ENCODE results near the gene CALN1.

The CALN1 gene

DNA sequence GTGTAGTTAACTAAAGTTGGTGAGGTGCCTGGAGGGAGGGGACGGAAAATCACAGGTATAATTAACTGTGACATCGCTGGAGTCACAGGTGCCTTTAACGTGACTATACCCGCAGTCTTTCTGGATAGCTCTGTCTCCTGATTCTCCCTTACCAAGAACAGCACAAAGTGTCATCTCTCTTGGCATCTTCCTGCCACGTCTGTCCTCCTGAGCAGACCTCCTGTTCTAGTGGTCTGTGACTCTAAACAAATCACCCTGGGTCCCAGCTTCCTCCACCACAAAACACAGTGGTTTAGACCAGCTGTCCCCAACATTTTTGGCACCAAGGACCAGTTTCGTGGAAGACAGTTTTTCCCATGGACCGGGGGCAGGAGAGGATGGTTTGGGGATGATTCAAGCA lies 90.5 kb downstream of the CALN1 start:
- no peak for DNase-seq

DNA sequence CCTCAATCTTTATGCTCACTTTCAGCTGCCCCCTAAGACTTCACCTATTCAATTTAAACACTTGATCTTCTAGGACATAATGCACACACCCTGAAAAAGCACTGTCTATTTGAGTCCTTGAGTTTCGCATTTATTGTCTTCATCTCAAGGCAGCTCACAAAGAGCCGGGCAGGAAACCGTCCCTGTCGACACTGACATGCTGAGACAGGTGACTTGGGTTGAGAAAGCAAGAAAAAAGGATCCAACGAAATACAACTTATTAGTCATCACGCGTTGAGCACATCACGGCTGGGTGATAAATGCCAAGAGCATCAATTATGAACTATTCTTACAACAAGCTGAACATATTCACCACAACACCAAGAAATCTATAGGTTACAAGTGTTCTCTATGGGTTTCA lies 91.1 kb downstream of the CALN1 start:
- DNase-seq, result no peak

- DNase-seq, result no peak
These were observed 94.8 kb downstream of the CALN1 start for GRCh38 chr7:72317341-72317740.

GRCh38 chr7:72316148-72316547 lies 96.0 kb downstream of the CALN1 start:
- no peak for DNase-seq

DNA sequence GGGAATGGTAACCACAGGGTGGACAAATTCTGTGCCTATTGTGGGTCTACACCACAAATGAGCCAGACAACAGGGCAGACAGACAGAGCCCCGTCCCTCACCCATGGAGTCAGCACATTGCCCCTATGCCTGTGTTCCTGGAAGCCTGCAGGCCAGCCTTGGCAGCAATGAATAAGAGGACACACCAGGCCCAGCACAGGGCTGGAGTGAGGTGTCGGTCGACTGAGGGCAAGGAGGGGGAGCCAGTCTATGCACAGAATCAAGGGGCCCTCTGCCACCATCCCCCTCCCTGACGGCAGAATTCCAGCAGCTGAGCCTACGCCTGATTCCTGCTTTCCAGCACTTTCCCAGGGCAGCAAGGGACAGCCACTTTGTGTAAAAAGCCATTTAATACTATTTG lies 98.2 kb downstream of the CALN1 start:
- no peak for DNase-seq

DNA sequence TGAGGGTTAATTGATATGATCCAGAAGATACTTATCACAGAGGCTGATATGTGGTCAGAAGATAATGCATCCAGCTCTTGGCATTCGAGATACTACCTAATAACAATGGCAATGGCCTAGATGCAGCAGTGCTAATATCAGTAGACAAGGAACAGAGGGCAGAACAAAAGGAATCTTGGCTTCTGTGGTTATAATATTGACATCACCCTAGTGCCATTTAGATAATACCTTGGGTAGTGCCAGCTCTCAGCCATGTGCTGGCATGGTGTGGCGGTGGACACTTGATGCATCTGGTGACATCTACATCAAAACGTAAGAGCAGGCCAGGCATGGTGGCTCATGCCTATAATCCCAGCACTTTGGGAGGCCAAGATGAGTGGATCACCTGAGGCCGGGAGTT lies 101.8 kb downstream of the CALN1 start:
- no peak for DNase-seq

DNA sequence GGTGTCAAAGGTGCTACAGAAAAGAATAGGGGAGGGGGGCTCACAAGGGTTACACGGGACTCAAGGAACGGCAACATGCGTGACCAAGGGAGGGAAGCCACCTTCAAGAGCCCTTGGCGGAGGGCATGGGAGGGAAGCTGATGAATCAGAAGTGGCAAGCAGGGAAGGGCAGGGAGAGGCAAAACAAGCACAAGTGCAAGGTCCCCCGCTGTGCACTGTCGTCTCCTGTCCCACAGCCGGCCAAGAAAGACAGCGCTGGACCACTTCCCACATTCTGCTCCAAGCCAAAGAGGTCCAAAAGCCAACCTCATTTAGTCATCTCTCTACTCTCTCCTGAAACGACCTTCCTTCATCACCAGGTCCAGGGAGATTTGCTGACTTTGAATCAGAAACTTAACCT lies 102.7 kb downstream of the CALN1 start:
- DNase-seq, result no peak

DNA sequence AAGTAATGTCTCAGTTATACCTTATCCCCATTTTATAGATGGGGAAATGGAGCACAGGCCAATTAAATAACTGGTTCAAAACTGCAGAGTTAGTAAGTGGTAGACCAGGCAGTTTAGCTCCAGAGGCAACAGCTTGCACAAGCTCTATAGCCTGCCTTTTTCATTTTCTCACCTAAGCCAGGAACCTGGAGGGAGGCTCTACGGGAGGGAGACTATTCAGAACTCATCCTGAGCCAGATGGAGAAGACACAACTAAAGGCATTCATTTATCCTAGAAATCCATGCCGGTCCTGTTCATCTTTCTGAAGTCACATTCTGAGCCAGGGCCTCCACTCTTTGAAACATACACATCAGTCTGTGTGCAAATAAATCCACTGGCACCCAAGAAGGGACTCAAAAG lies 103.2 kb downstream of the CALN1 start:
- DNase-seq, result no peak

DNA sequence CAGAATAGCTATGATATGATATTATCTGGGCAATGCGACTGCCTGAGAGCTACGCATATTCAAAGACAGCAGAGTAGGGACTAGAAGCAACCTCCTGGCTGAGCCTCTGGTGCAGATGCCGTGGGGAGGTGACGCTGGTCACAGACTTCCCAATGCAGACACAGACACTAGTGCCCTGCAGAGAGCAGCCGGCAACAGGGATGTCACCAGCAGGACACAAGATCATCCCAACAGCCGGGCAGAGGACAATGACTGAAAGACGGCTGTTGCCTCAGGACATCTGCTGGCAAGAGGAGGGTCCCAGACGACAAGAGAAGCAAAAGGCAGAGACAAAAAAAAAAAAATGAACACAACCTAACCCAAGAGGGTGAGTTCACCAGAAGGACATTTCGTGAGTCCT lies 104.6 kb downstream of the CALN1 start:
- DNase-seq, result no peak

- DNase-seq, result no peak
These were observed 113.2 kb downstream of the CALN1 start for GRCh38 chr7:72298912-72299311.

DNA sequence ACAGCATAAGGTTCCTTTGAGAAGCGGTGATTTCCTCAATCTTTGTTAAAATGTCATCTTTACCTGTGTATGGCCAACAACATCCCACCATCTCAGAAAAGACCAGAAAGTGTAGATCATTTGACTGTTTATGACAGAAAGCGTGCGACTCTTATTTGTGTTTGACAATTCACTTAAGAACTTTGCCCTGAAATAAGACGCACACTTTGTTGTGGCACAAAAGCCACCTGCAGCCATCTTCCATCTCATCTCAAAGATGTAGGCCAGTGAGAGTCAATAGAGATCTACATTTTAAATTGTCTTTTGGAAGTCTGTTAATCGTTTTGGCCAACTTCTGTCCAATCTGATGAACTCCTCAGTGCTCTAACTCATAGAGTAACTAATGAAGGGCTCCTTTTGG lies 114.0 kb downstream of the CALN1 start:
- DNase-seq, result no peak

DNA sequence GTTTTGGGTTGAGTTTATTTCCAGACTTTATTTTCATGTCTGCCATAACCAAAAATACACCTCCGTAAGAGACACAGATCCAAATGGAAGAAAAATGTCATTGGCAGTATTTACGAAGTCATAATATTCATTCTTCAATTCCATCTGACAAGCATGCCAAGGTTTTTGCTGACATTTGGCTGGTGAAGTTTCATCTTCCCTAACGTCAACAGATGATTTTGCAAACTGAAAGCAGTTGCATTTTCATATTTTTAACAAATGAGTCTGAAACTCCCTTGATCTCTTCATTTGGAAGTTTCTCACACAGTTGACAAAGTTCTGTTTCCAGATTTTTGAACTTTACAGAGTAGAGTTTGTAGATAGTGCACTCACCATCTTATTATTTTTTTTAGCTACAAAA lies 114.5 kb downstream of the CALN1 start:
- DNase-seq, result no peak

- no peak for DNase-seq
These were observed 119.3 kb downstream of the CALN1 start for GRCh38 chr7:72292794-72293193.

GRCh38 chr7:72292118-72292517 lies 120.0 kb downstream of the CALN1 start:
- DNase-seq, result no peak

GRCh38 chr7:72286519-72286918 lies 125.6 kb downstream of the CALN1 start:
- DNase-seq, result no peak

GRCh38 chr7:72283309-72283708 lies 128.8 kb downstream of the CALN1 start:
- no peak for DNase-seq

- no peak for DNase-seq
These were observed 130.8 kb downstream of the CALN1 start for GRCh38 chr7:72281308-72281707.

DNA sequence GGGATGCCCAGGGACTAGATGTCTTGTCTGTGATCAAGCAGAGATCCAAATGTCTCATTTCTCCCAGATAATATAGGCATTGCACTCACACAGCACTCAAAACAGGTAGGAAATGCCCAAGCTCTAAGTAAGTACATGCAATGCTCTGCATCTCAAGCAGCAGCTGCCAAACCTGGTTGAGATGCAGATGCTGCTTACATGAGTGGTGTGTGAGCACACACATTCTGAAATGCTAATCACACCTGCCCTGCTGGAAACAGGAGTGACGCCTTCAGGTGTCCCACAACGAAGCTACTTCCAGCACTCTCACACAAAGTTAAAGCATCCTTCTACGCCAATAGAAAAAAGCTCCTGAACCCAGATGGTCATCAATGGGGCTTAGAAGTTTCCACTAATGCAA lies 132.9 kb downstream of the CALN1 start:
- no peak for DNase-seq

DNA sequence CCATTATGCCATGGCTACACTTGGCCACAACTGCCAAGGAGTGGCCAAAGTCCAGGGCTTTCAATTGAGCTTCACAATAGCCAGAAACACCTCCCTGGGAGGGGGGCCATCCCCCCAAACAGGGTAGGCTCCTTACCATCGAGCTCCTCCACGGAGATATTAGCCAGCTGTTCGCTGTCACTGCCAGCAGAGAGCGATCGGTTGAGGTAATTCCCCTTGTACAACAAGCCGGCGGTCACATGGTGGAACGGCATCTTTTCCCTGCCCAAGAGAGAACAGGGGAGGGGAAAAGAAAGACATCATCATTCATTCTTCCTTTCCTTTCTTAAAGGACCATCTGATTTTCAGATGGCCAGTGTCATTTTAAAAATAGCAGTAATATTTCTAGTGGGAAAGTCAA lies 133.6 kb downstream of the CALN1 start:
- DNase-seq, result no peak

DNA sequence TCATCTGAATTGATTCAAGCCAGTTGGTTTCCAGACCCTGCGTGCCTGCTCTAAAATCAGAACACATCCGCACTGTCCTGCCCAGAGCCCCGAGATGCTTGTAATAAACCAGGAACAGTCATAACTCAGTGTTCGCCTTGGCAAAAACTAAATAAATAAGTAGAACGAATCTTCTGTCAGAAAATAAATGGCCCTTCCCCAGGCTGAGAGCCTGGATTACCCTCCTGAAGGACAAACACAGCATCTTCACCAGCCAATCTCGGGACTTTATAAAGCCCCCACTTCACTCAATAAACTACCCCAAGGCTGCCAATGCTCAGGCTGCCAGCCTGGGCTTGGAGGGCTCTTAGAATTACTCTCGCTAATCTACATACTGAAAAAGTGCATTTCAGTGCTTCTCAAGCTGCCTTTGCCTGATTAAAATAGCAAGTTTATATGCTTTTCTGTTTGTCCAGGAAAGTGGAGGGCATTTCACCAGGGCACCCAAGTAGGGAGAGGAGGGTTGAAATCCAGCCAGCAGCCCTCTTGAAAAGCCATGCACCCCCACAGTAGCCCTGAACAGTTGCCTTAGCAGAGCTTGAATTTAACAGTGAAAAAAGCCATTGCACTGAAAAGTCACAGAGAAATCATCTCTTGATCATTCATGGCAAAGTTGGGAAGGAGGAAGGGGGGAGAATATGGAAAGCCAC lies 136.6 kb downstream of the CALN1 start:
- DNase-seq, result no peak

DNA sequence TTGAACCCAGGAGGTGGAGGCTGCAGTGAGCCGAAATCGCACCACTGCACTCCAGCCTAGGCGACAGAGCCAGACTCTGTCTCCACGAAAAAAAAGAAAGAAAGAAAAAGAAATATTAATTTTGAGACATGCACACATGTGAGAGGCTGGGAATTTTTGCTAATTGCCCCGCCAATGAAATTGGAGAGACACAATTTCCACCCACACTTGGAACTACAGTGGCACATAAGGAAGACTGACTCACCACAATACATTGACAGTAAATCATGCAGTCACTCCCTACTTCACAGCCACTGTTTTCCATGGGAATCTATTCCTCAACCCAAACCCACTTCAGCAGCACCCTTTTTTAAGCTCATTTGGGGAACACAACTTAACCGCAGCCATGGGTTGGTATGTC lies 139.7 kb downstream of the CALN1 start:
- no peak for DNase-seq

GRCh38 chr7:72268796-72269195 lies 143.3 kb downstream of the CALN1 start:
- no peak for DNase-seq

DNA sequence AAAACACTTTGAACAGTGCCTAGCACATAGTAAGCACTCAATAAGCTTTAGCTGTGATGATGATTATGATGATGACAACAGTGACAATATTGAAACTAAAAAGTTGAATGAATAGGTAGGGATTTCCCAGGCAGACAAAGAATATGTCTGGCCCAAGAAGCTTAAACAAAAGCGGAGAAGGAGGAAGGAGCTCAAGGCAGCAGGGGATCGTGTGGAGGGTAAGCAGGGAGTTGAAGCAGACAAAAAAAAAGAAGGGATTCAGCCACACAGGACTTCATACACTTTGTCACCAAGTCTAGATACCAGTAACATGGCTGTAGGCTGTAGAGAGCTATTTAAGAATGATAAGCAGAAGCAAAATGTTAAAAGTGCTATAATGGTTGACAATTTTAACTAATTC lies 144.0 kb downstream of the CALN1 start:
- DNase-seq, result no peak

- no peak for DNase-seq
These were observed 144.8 kb downstream of the CALN1 start for GRCh38 chr7:72267291-72267800.

DNA sequence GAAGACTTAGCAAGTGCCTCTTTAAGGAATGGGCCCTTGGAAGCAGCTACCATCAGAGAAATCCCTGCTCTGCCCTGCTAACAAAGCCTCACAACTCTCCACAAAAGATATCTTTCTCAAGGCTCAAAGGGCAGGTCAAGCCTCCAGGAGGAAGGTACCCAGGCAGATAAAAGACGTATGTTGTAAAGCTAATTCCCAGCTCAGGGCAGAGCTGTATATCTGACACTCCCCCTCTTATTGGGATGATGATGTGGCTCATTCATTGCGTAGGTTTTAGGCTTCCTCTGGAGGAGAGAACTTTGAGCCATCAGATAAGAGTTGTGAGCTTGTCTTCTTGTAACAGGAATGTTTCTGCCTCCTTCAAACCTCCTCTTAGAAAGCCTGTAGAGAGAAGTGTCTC lies 145.4 kb downstream of the CALN1 start:
- DNase-seq, result no peak

All from T1000 (cell line).